B cell (primary cell): Measurements from ENCODE around the gene C15orf40. TPM values are rescaled to one million over a fixed set of nuclear protein-coding genes. Genes with fewer than 3 reads are reported as not detected.
"Not testable (repeated sequence)": the region's sequence is repeated elsewhere in the genome, so short reads cannot be mapped to it uniquely, and the experiment has no call there.

Source experiments
- ATAC-seq: fragments of 200-7000 bp; cut with Tn5 transposase; one replicate; pipeline ENCODE4 v1.10.0; 2021; ENCODE audit warnings: low read depth, mild to moderate bottlenecking, moderate number of reproducible peaks, moderate library complexity
- CTCF ChIA-PET: fragments of 350-600 bp; sonication (Branson Sonifier 250); formaldehyde crosslinking; loops from one replicate; lab custom pipeline; 2021; ENCODE audit warnings: antibody characterized with exemption, inconsistent platforms; lab: Charles Lee
- POLR2A ChIA-PET: fragments of 350-600 bp; sonication (Branson Sonifier 250); formaldehyde crosslinking; loops from one replicate; lab custom pipeline; 2021; ENCODE audit warnings: antibody characterized with exemption; lab: Charles Lee
- DNase-seq: peaks from one replicate; pipeline ENCODE4 v3.0.0; 2013
- H2AFZ ChIP-seq: 2 replicates; pipeline ENCODE4 v1.6.1; 2012; ENCODE audit warnings: mild to moderate bottlenecking, low read depth, low read length; ENCODE audit not compliant: insufficient read depth, poor library complexity, severe bottlenecking
- H3K27ac ChIP-seq, 2 donors: 1 replicate in 1 of 2; 2 replicates in 1 of 2; pipeline ENCODE4 v1.5.1; 2012 to 2013; ENCODE audit warnings: low read length in 2 of 2, mild to moderate bottlenecking in 2 of 2, moderate library complexity in 1 of 2
- H3K27me3 ChIP-seq, 4 experiments: fragments of 200-600 bp in 1 of 4; sonication (generic) in 1 of 4; replicated peaks in 1 of 4; 1 replicate in 2 of 4; 2 replicates in 2 of 4; pipeline versions ENCODE4 v1.6.1 to v1.7.0; 2013 to 2016; ENCODE audit warnings: low read length in 3 of 4, mild to moderate bottlenecking in 2 of 4, mixed read lengths in 1 of 4, moderate library complexity in 1 of 4; ENCODE audit not compliant: insufficient read depth in 4 of 4, control insufficient read depth in 3 of 4; ENCODE audit errors: control extremely low read depth in 1 of 4
- H3K36me3 ChIP-seq, 2 experiments: replicated peaks in 1 of 2; 1 replicate in 1 of 2; 2 replicates in 1 of 2; pipeline versions ENCODE4 v1.6.1 to v1.7.1; 2013; ENCODE audit warnings: low read length in 1 of 2; ENCODE audit not compliant: insufficient read depth in 2 of 2, control insufficient read depth in 1 of 2; ENCODE audit errors: control extremely low read depth in 1 of 2, extremely low read depth in 1 of 2
- H3K4me1 ChIP-seq, 2 donors: fragments of 200-600 bp in 1 of 2; sonication (generic) in 1 of 2; 1 replicate in 1 of 2; 2 replicates in 1 of 2; pipeline versions ENCODE4 v1.5.1 to v1.6.1; 2013 to 2017; ENCODE audit warnings: low read length in 2 of 2; ENCODE audit not compliant: control insufficient read depth in 2 of 2, insufficient read depth in 2 of 2
- H3K4me2 ChIP-seq: replicated peaks from 2 replicates; pipeline ENCODE3; 2012; ENCODE audit warnings: mild to moderate bottlenecking, low read depth, low read length; ENCODE audit not compliant: poor library complexity, severe bottlenecking
- H3K4me3 ChIP-seq, 5 experiments: fragments of 200-600 bp in 1 of 5; sonication (generic) in 1 of 5; 1 replicate in 3 of 5; 2 replicates in 2 of 5; pipeline versions ENCODE4 v1.5.1 to v1.7.0; 2011 to 2016; ENCODE audit warnings: low read length in 4 of 5, mild to moderate bottlenecking in 4 of 5, low read depth in 2 of 5, control low read depth in 1 of 5, moderate library complexity in 1 of 5; ENCODE audit not compliant: insufficient read depth in 1 of 5; ENCODE audit errors: control extremely low read depth in 1 of 5, extremely low read depth in 1 of 5
- H3K79me2 ChIP-seq: fragments of 200-600 bp; sonication (generic); one replicate; pipeline ENCODE4 v1.6.0; 2016; ENCODE audit warnings: low read length; ENCODE audit not compliant: control insufficient read depth, insufficient read depth
- H3K9ac ChIP-seq: fragments of 200-600 bp; sonication (generic); 2 replicates; pipeline ENCODE4 v1.6.1; 2017; ENCODE audit warnings: mild to moderate bottlenecking, low read length, moderate library complexity
- H3K9me3 ChIP-seq, 3 donors: one replicate each; pipeline versions ENCODE4 v1.6.1 to v1.7.1; 2013; ENCODE audit warnings: low read length in 2 of 3; ENCODE audit not compliant: control insufficient read depth in 2 of 3, insufficient read depth in 1 of 3; ENCODE audit errors: control extremely low read depth in 1 of 3
- H4K20me1 ChIP-seq: 2 replicates; pipeline ENCODE4 v1.6.0; 2012; ENCODE audit warnings: mild to moderate bottlenecking, low read length; ENCODE audit not compliant: insufficient read depth, control insufficient read depth, poor library complexity, severe bottlenecking
- H3K27ac Mint-ChIP-seq: one replicate; pipeline ENCODE4 v1.8.0; 2021; ENCODE audit warnings: mixed read lengths
- H3K27me3 Mint-ChIP-seq: one replicate; pipeline ENCODE4 v1.8.0; 2021; ENCODE audit warnings: mixed read lengths
- H3K4me1 Mint-ChIP-seq: one replicate; pipeline ENCODE4 v1.8.0; 2021; ENCODE audit warnings: mixed read lengths
- H3K4me3 Mint-ChIP-seq: one replicate; pipeline ENCODE4 v1.8.0; 2021; ENCODE audit warnings: mixed read lengths
- H3K9me3 Mint-ChIP-seq: one replicate; pipeline ENCODE4 v1.8.0; 2022; ENCODE audit warnings: mixed read lengths; ENCODE audit not compliant: insufficient read depth
- EZH2 ChIP-seq: IDR thresholded peaks from 2 replicates; pipeline ENCODE4 v1.6.1; 2012; ENCODE audit warnings: borderline replicate concordance, low read depth, mild to moderate bottlenecking, moderate library complexity, low read length; ENCODE audit not compliant: insufficient read depth, poor library complexity, severe bottlenecking
- WGBS: methylation state at CpG from one replicate; pipeline ENCODE4 v1.1.5; 2013; ENCODE audit warnings: missing lambda C conversion rate; ENCODE audit not compliant: insufficient coverage; 5-methylcytosine and 5-hydroxymethylcytosine counted together
- intact Hi-C: fragments of 100-400 bp; cut with micrococcal nuclease; formaldehyde crosslinking; loops from one replicate; pipeline ENCODE4 v1.10.0; 2022
- polyA plus RNA-seq: library from polyadenylated mRNA; depleted of rRNA; stranded (reverse); fragments of >200 nt; gene quantifications from 2 replicates; pipeline ENCODE4 v1.2.3, GENCODE V29; 2012
- total RNA-seq, 2 donors: library from RNA; stranded (reverse); fragments of 120-200 nt in 1 of 2; gene quantifications; 1 replicate in 1 of 2; 2 replicates in 1 of 2; pipeline versions ENCODE4 v1.2.3 to v1.2.4, GENCODE V29; 2013 to 2022
- TF ChIP-seq, protein P1 (sequence below): fragments of 200-600 bp; IDR thresholded peaks from one replicate; pipeline ENCODE4 v1.8.0; 2022; ENCODE audit warnings: antibody characterized with exemption, mild to moderate bottlenecking

C15orf40 gene
- total and polyA plus RNA-seq, 2 donors (not counting 1 experiment from before 2014, with no cell fraction given) = 24.0 to 40.7 TPM

DNA sequence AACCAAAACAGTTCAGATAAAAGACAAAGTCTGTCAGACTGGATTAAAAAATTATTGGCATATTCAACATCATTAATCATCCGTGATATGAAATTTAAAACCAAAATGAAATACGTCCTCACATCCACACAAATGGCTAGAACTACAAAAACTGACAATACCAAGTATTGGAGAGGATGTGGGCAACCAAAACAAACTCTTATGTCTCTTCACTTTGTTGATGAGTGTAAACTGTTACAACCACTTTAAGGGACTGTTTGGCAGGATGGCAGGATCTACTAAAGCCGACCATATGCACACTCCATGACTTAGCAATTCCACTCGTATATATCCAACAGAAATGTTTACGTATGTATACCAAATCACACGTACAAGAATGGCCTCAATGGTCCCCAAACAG, 24.8 kb upstream of the C15orf40 start:
- DNase-seq = no peak
- Histone ChIP-seq H3K4me1 (no peaks in the 10 kb centered on the region), H4K20me1 (peaks cover 27% of the 10 kb centered on the region), H3K27ac (no peak overlapping the region), H3K4me3 (no peak overlapping the region), H3K79me2 (peaks cover 86% of the 10 kb centered on the region), H3K9me3 (peaks cover 0 to 4% (median 3%) of the 10 kb centered on the region in 3 donors), H3K9ac (no peak overlapping the region), H2AFZ (no peak overlapping the region), H3K4me2 (no peak overlapping the region), H3K36me3 (peaks cover 7 to 44% of the 10 kb centered on the region in 2 experiments), H3K27me3 (no peaks in the 10 kb centered on the region)
- POLR2A ChIA-PET = no interaction called here
- Mint-ChIP-seq H3K27me3 (no peaks in the 10 kb centered on the region), H3K4me1 (peaks cover 20% of the 10 kb centered on the region), H3K4me3 (no peak overlapping the region), H3K9me3 (peaks cover 2% of the 10 kb centered on the region), H3K27ac (no peak overlapping the region)
- TF ChIP-seq EZH2 = no peak
- TF ChIP-seq, protein P1, sequence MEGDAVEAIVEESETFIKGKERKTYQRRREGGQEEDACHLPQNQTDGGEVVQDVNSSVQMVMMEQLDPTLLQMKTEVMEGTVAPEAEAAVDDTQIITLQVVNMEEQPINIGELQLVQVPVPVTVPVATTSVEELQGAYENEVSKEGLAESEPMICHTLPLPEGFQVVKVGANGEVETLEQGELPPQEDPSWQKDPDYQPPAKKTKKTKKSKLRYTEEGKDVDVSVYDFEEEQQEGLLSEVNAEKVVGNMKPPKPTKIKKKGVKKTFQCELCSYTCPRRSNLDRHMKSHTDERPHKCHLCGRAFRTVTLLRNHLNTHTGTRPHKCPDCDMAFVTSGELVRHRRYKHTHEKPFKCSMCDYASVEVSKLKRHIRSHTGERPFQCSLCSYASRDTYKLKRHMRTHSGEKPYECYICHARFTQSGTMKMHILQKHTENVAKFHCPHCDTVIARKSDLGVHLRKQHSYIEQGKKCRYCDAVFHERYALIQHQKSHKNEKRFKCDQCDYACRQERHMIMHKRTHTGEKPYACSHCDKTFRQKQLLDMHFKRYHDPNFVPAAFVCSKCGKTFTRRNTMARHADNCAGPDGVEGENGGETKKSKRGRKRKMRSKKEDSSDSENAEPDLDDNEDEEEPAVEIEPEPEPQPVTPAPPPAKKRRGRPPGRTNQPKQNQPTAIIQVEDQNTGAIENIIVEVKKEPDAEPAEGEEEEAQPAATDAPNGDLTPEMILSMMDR = no peak
- no peak for ATAC-seq
- intact Hi-C loops = no loop called here
- CTCF ChIA-PET = no interaction called here
- no CpG with 5 or more reads among the region's 6 CpGs for WGBS

DNA sequence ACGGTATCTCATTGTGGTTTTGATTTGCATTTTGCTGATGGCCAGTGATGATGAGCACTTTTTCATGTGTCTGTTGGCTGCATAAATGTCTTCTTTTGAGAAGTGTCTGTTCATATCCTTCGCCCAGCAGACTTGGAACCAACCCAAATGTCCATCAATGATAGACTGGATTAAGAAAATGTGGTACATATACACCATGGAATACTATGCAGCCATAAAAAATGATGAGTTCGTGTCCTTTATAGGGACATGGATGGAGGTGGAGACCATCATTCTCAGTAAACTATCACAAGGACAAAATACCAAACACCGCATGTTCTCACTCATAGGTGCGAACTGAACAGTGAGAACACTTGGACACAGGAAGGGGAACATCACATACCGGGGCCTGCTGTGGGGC, 19.8 kb upstream of the C15orf40 start:
- H3K4me3 Mint-ChIP-seq, H3K4me1 ChIP-seq, CTCF ChIA-PET, H3K4me3 ChIP-seq, DNase-seq, POLR2A ChIA-PET, H3K27me3 Mint-ChIP-seq, ATAC-seq, H3K9me3 Mint-ChIP-seq, H3K27ac ChIP-seq, H3K9me3 ChIP-seq, H3K27me3 ChIP-seq, H2AFZ ChIP-seq, H3K4me2 ChIP-seq, H3K9ac ChIP-seq, intact Hi-C loops, H3K4me1 Mint-ChIP-seq: not testable (repeated sequence)
- Histone ChIP-seq H3K79me2 (peaks cover 74% of the 10 kb centered on the region), H3K36me3 (peaks cover 5 to 44% of the 10 kb centered on the region in 2 experiments), H4K20me1 (peaks cover 36% of the 10 kb centered on the region)
- WGBS = 100% methylated on average over 1 of the region's 6 CpGs
- H3K27ac Mint-ChIP-seq = peak overlapping the region; percentile 32
